Mammary epithelial cell (primary cell): Measurements from ENCODE around the gene MEAK7.

Experiments used
- EZH2 ChIP-seq: IDR thresholded peaks from 2 replicates; pipeline ENCODE4 v1.6.1; 2012; ENCODE audit warnings: low read length, inconsistent platforms, borderline replicate concordance
- TF ChIP-seq, protein P1 (sequence below), 2 donors: IDR thresholded peaks in 1 of 2; conservative IDR thresholded peaks in 1 of 2; 2 replicates each; pipeline ENCODE4 v1.5.1; 2011 to 2012; ENCODE audit warnings: inconsistent platforms in 2 of 2, low read length in 2 of 2, mild to moderate bottlenecking in 2 of 2, control low read depth in 1 of 2, low read depth in 1 of 2; ENCODE audit not compliant: insufficient read depth in 1 of 2; ENCODE audit errors: extremely low read depth in 1 of 2

DNA sequence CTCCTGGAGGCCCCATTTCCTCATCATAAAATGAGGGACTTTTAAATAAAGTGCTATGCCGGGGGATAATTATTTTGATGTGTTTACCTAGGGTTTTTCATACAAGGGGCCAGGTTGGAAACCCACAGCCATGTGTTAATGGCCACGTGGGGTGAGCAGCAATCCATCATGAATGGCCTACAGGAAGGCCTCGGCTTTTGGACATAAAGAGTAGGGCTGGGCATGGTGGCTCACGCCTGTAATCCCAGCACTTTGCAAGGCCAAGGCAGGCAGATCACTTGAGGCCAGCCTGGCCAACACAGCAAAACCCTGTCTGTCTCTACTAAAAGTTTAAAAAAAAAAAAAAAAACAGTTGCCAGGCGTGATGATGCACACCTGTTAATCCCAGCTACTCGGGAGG lies 40.3 kb downstream of the MEAK7 start:
- TF ChIP-seq EZH2: no peak
- TF ChIP-seq, protein P1, sequence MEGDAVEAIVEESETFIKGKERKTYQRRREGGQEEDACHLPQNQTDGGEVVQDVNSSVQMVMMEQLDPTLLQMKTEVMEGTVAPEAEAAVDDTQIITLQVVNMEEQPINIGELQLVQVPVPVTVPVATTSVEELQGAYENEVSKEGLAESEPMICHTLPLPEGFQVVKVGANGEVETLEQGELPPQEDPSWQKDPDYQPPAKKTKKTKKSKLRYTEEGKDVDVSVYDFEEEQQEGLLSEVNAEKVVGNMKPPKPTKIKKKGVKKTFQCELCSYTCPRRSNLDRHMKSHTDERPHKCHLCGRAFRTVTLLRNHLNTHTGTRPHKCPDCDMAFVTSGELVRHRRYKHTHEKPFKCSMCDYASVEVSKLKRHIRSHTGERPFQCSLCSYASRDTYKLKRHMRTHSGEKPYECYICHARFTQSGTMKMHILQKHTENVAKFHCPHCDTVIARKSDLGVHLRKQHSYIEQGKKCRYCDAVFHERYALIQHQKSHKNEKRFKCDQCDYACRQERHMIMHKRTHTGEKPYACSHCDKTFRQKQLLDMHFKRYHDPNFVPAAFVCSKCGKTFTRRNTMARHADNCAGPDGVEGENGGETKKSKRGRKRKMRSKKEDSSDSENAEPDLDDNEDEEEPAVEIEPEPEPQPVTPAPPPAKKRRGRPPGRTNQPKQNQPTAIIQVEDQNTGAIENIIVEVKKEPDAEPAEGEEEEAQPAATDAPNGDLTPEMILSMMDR (conservative IDR thresholded peaks at IDR 0.05 in 1 of 2, IDR thresholded peaks at IDR 0.05 in 1 of 2; ENCODE audit: extremely low read depth in 1 of 2, insufficient read depth in 1 of 2, low read depth in 1 of 2, low read length in 2 of 2): no peak
